HG02852 (cell line): ENCODE data around the gene P2RY11.

Experiments
- ATAC-seq: cut with Tn5 transposase; IDR thresholded peaks from one replicate; pipeline ENCODE4 v1.9.1; 2021; ENCODE audit warnings: mild to moderate bottlenecking, moderate library complexity; ENCODE audit not compliant: unreplicated experiment

The P2RY11 gene

GRCh38 chr19:10138879-10139795, 27.6 kb downstream of the P2RY11 start:
- ATAC-seq = no peak

GRCh38 chr19:10139952-10140351, 28.5 kb downstream of the P2RY11 start:
- ATAC-seq = no peak

DNA sequence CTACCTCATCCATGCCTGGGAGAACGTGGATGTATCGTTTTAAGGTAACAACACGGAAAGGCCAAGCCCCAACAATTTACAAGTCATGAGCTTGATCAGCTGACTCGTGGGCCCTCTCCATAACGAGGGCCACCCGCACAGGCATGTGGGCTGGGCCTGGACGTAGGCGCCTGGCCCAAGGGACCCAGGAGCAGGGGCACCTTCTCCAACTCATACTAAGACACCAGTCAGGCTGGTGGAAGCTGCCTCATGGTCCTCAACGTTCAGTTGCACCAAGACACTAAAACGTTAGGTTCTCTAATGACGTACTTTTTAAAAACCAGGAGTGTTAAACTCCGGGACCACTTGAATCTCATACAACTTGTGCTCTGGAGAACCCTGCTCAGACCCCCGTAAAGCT, 30.0 kb downstream of the P2RY11 start:
- no peak for ATAC-seq

DNA sequence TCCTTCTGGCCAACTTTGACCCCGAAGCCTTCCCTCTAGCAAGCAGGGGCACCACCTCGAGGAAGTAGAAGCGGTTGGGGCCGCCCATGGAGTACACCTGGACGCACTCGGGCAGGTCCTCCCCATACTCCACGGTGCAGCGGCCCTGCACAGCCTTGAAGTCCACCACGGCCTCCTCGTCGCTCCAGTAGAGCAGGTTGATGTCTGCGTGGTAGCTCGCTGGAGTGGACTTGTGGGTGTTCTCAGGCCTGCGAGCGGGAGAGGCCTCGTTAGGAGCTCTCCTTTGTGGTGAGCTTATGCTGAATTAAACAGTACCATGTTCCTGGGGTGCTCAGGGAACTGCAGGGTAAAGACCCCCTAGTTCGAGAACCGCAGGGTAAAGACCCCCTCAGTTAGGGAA, 30.5 kb downstream of the P2RY11 start:
- no peak for ATAC-seq

DNA sequence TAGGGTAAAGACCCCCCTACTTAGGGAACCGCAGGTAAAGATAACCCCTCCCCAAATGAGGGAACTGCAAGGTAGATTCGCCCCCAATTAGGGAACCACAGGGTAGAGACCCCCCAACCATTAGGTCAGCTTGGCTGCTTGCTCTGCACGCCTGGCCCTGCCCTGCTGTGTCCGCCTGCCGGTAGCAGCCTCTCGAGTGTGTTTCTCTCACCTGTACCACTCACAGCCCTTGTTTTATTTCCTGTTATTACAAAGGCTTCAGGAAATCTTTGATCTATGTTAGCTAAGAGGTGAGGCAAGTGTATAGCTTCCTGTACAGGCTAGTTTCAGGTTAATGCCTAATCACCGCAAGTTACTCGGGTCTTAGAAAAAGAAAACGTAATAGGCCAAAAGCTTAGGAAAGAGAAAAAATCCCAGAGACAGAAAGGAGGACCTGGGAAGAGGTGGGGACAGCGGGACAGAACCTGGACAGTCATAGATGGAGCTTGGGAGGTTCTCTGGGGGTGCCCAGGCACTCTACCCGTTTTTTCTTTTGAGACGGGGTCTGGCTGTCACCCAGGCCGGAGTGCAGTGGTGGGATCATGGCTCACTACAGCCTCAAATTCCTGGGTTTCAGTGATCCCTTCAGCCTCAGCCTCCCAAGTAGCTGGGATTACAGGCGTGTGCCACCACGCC, 31.3 kb downstream of the P2RY11 start:
- no peak for ATAC-seq

DNA sequence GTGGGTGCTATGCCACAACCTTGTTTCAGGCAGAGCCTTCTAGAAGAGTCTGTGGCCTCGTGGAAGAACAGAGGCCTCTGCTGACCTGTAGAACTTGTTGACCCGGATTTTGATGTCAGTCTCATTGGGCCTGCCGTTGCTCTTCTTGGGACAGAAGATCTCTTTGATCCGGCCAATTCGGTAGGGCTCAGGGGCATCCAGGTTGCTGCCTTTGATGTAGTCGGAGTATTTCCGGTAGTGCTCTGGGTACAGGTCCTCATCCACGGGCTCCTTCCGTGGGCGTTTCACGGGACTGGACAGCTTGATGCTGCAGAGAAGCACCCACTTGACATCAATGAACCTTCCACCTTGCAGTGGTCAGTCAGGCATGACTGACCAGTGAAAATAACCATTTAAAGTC, 32.2 kb downstream of the P2RY11 start:
- no peak for ATAC-seq

DNA sequence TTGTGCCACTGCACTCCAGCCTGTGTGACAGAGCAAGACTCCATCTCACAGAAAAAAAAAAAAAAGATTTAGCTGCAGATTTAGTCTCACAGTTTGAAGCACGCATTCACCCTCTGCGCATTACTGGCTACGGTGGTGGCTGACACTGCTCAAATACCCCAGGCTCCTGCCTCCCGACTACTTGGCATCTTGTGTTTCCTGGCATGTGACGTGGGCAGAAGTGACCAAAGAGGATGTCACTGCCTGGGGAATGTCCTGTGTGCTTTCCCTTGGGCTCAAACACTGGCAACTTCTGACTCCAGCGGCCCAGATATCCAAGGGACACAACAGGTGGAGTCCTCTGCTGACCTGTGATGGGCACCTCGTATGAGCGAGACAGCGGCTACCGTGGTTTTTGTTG, 32.9 kb downstream of the P2RY11 start:
- no peak for ATAC-seq

- ATAC-seq = no peak
Observed at GRCh38 chr19:10145031-10145430, 33.5 kb downstream of the P2RY11 start.

DNA sequence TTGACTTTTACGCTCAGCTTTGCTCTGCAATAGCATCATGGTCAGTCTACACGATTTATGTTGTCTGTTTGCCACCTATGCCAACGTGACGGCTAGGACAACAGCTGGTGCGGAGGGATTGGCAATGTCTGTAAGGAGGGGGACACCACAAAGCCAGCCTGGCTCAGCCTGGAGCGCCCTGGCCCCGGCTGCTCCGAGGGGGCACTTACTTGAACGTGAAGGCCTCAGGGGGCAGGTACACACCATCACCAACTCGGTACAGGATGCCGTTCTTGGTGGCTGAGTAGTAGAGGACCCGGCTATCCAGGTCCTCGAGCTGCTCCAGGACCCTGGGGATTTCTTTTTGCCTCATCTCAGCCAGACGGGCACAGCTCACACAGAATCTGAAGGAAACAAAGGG, 34.6 kb downstream of the P2RY11 start:
- ATAC-seq = no peak

- no peak for ATAC-seq
Observed at GRCh38 chr19:10149427-10149826, 37.9 kb downstream of the P2RY11 start.

GRCh38 chr19:10151521-10151920, 40.0 kb downstream of the P2RY11 start:
- no peak for ATAC-seq

DNA sequence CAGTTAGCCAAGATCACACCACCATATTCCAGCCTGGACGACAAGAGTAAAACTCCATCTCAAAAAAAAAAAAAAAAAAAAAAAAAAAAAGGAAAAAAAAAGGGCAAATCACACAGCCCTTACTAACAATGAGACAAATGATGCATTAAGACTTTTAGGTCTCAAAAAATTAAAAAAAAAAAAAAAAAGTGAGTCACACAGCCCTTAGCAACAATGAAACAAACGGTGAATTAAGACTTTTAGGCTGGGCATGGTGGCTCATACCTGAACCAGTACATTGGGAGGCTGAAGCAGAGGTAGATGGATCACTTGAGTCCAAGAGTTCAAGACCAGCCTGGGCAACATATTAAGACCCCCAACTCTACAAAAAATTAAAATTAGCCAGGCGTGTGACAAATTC, 40.6 kb downstream of the P2RY11 start:
- ATAC-seq = no peak

- ATAC-seq = no peak
Observed at GRCh38 chr19:10155839-10156238, 44.3 kb downstream of the P2RY11 start.

- ATAC-seq = no peak
Observed at GRCh38 chr19:10158071-10158470, 46.6 kb downstream of the P2RY11 start.

DNA sequence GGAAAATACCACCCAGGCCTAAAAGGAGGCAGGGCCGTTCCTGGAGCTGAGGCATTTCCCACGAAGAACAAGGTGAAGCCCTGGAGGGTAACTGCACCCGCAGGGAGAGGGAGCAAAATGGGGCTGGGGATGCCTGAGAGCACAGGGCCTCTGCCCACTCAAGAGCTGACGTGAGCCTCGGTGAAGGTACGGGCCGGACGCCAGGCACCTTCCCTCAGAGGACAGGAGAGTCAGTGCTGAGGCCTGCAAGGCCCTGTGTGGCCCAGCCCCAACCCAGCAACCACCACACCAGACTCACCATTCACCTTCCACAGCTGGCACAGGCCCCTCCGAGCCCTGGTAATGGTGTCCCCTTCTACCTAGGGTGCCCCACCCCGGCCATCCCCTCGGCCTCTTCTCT, 47.0 kb downstream of the P2RY11 start:
- no peak for ATAC-seq

GRCh38 chr19:10159610-10160009, 48.1 kb downstream of the P2RY11 start:
- ATAC-seq = no peak

DNA sequence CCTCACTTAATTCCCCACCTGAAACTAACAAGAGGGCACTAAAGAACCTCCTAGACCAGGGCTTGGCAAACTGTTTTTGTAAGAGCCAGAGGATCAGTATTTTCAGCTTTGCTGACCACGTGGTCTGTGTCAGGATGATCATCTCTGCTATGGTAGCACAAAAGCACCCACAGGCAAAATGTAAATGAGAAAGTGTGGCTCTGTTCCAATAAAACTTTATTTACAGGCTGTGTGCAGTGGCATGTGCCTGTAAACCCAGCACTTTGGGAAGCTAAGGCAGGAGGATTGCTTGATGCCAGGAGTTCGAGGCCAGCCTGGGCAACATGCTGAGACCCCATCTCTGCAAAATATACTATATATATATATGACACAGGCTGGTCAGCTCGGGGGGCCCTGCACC, 52.0 kb downstream of the P2RY11 start:
- no peak for ATAC-seq
